B cell (primary cell): ENCODE measurements around the gene EML6. TPM values are rescaled to one million over a fixed set of nuclear protein-coding genes. Genes with fewer than 3 reads are reported as not detected.

ENCODE experiments used
- ATAC-seq: fragments of 200-7000 bp; cut with Tn5 transposase; one replicate; pipeline ENCODE4 v1.10.0; 2021; ENCODE audit warnings: low read depth, mild to moderate bottlenecking, moderate number of reproducible peaks, moderate library complexity
- CTCF ChIA-PET: fragments of 350-600 bp; sonication (Branson Sonifier 250); formaldehyde crosslinking; loops from one replicate; lab custom pipeline; 2021; ENCODE audit warnings: antibody characterized with exemption, inconsistent platforms; lab: Charles Lee
- POLR2A ChIA-PET: fragments of 350-600 bp; sonication (Branson Sonifier 250); formaldehyde crosslinking; loops from one replicate; lab custom pipeline; 2021; ENCODE audit warnings: antibody characterized with exemption; lab: Charles Lee
- DNase-seq: peaks from one replicate; pipeline ENCODE4 v3.0.0; 2013
- H2AFZ ChIP-seq: 2 replicates; pipeline ENCODE4 v1.6.1; 2012; ENCODE audit warnings: mild to moderate bottlenecking, low read depth, low read length; ENCODE audit not compliant: insufficient read depth, poor library complexity, severe bottlenecking
- H3K27ac ChIP-seq, 2 donors: 1 replicate in 1 of 2; 2 replicates in 1 of 2; pipeline ENCODE4 v1.5.1; 2012 to 2013; ENCODE audit warnings: low read length in 2 of 2, mild to moderate bottlenecking in 2 of 2, moderate library complexity in 1 of 2
- H3K27me3 ChIP-seq, 4 experiments: fragments of 200-600 bp in 1 of 4; sonication (generic) in 1 of 4; replicated peaks in 1 of 4; 1 replicate in 2 of 4; 2 replicates in 2 of 4; pipeline versions ENCODE4 v1.6.1 to v1.7.0; 2013 to 2016; ENCODE audit warnings: low read length in 3 of 4, mild to moderate bottlenecking in 2 of 4, mixed read lengths in 1 of 4, moderate library complexity in 1 of 4; ENCODE audit not compliant: insufficient read depth in 4 of 4, control insufficient read depth in 3 of 4; ENCODE audit errors: control extremely low read depth in 1 of 4
- H3K36me3 ChIP-seq, 2 experiments: replicated peaks in 1 of 2; 1 replicate in 1 of 2; 2 replicates in 1 of 2; pipeline versions ENCODE4 v1.6.1 to v1.7.1; 2013; ENCODE audit warnings: low read length in 1 of 2; ENCODE audit not compliant: insufficient read depth in 2 of 2, control insufficient read depth in 1 of 2; ENCODE audit errors: control extremely low read depth in 1 of 2, extremely low read depth in 1 of 2
- H3K4me1 ChIP-seq, 2 donors: fragments of 200-600 bp in 1 of 2; sonication (generic) in 1 of 2; 1 replicate in 1 of 2; 2 replicates in 1 of 2; pipeline versions ENCODE4 v1.5.1 to v1.6.1; 2013 to 2017; ENCODE audit warnings: low read length in 2 of 2; ENCODE audit not compliant: control insufficient read depth in 2 of 2, insufficient read depth in 2 of 2
- H3K4me2 ChIP-seq: replicated peaks from 2 replicates; pipeline ENCODE3; 2012; ENCODE audit warnings: mild to moderate bottlenecking, low read depth, low read length; ENCODE audit not compliant: poor library complexity, severe bottlenecking
- H3K4me3 ChIP-seq, 5 experiments: fragments of 200-600 bp in 1 of 5; sonication (generic) in 1 of 5; 1 replicate in 3 of 5; 2 replicates in 2 of 5; pipeline versions ENCODE4 v1.5.1 to v1.7.0; 2011 to 2016; ENCODE audit warnings: low read length in 4 of 5, mild to moderate bottlenecking in 4 of 5, low read depth in 2 of 5, control low read depth in 1 of 5, moderate library complexity in 1 of 5; ENCODE audit not compliant: insufficient read depth in 1 of 5; ENCODE audit errors: control extremely low read depth in 1 of 5, extremely low read depth in 1 of 5
- H3K79me2 ChIP-seq: fragments of 200-600 bp; sonication (generic); one replicate; pipeline ENCODE4 v1.6.0; 2016; ENCODE audit warnings: low read length; ENCODE audit not compliant: control insufficient read depth, insufficient read depth
- H3K9ac ChIP-seq: fragments of 200-600 bp; sonication (generic); 2 replicates; pipeline ENCODE4 v1.6.1; 2017; ENCODE audit warnings: mild to moderate bottlenecking, low read length, moderate library complexity
- H3K9me3 ChIP-seq, 3 donors: one replicate each; pipeline versions ENCODE4 v1.6.1 to v1.7.1; 2013; ENCODE audit warnings: low read length in 2 of 3; ENCODE audit not compliant: control insufficient read depth in 2 of 3, insufficient read depth in 1 of 3; ENCODE audit errors: control extremely low read depth in 1 of 3
- H4K20me1 ChIP-seq: 2 replicates; pipeline ENCODE4 v1.6.0; 2012; ENCODE audit warnings: mild to moderate bottlenecking, low read length; ENCODE audit not compliant: insufficient read depth, control insufficient read depth, poor library complexity, severe bottlenecking
- H3K27ac Mint-ChIP-seq: one replicate; pipeline ENCODE4 v1.8.0; 2021; ENCODE audit warnings: mixed read lengths
- H3K27me3 Mint-ChIP-seq: one replicate; pipeline ENCODE4 v1.8.0; 2021; ENCODE audit warnings: mixed read lengths
- H3K4me1 Mint-ChIP-seq: one replicate; pipeline ENCODE4 v1.8.0; 2021; ENCODE audit warnings: mixed read lengths
- H3K4me3 Mint-ChIP-seq: one replicate; pipeline ENCODE4 v1.8.0; 2021; ENCODE audit warnings: mixed read lengths
- H3K9me3 Mint-ChIP-seq: one replicate; pipeline ENCODE4 v1.8.0; 2022; ENCODE audit warnings: mixed read lengths; ENCODE audit not compliant: insufficient read depth
- EZH2 ChIP-seq: IDR thresholded peaks from 2 replicates; pipeline ENCODE4 v1.6.1; 2012; ENCODE audit warnings: borderline replicate concordance, low read depth, mild to moderate bottlenecking, moderate library complexity, low read length; ENCODE audit not compliant: insufficient read depth, poor library complexity, severe bottlenecking
- WGBS: methylation state at CpG from one replicate; pipeline ENCODE4 v1.1.5; 2013; ENCODE audit warnings: missing lambda C conversion rate; ENCODE audit not compliant: insufficient coverage; 5-methylcytosine and 5-hydroxymethylcytosine counted together
- intact Hi-C: fragments of 100-400 bp; cut with micrococcal nuclease; formaldehyde crosslinking; loops from one replicate; pipeline ENCODE4 v1.10.0; 2022
- polyA plus RNA-seq: library from polyadenylated mRNA; depleted of rRNA; stranded (reverse); fragments of >200 nt; gene quantifications from 2 replicates; pipeline ENCODE4 v1.2.3, GENCODE V29; 2012
- total RNA-seq, 2 donors: library from RNA; stranded (reverse); fragments of 120-200 nt in 1 of 2; gene quantifications; 1 replicate in 1 of 2; 2 replicates in 1 of 2; pipeline versions ENCODE4 v1.2.3 to v1.2.4, GENCODE V29; 2013 to 2022
- TF ChIP-seq, protein P1 (sequence below): fragments of 200-600 bp; IDR thresholded peaks from one replicate; pipeline ENCODE4 v1.8.0; 2022; ENCODE audit warnings: antibody characterized with exemption, mild to moderate bottlenecking

Gene EML6
- total and polyA plus RNA-seq, 2 donors (not counting 1 experiment from before 2014, with no cell fraction given) = 42.5 to 53.7 TPM

DNA sequence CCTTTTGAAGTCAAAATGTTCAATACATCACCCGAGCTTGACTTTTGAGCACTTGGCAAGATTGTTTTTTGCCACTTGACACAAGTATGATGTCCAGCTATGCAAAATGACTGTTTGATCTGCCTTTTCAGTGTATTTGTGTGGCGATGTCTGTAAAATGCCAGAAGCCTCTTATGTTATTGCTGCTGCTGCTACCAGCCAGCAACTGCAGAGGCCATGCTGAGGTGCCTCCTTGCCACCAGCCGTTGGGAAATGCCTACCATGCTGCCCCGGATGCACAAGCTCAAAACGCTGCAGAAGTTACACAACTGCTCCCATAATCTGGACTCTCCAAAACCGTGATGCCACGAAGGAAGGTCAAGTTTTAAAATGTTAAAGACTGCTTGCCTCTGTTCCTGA lies 246.5 kb downstream of the EML6 start:
- Mint-ChIP-seq H3K27ac (no peak overlapping the region), H3K4me3 (no peak overlapping the region), H3K4me1 (peaks cover 15% of the 10 kb centered on the region), H3K9me3 (no peaks in the 10 kb centered on the region), H3K27me3 (no peaks in the 10 kb centered on the region)
- 96% methylated on average over 7 of the region's 7 CpGs for WGBS
- no peak overlapping the region for H2AFZ ChIP-seq
- ChIA-PET POLR2A (no interaction called here), CTCF (no interaction called here)
- H3K79me2 ChIP-seq = no peaks in the 10 kb centered on the region
- intact Hi-C loops = loop anchor here (5.0 kb wide), 1 partner anchor 197 kb away; no protein-coding TSS in a partner anchor
- H3K9me3 ChIP-seq = peaks cover 0 to 6% (median 0%) of the 10 kb centered on the region in 3 donors
- H3K4me3 ChIP-seq = no peak overlapping the region
- H3K4me2 ChIP-seq = no peak overlapping the region
- H3K9ac ChIP-seq = no peak overlapping the region
- no peaks in the 10 kb centered on the region for H3K27me3 ChIP-seq
- no peak overlapping the region for H3K27ac ChIP-seq
- DNase-seq = no peak
- H3K4me1 ChIP-seq = peaks cover 0 to 5% of the 10 kb centered on the region in 2 donors
- ATAC-seq = no peak
- no peaks in the 10 kb centered on the region for H4K20me1 ChIP-seq
- TF ChIP-seq, protein P1, sequence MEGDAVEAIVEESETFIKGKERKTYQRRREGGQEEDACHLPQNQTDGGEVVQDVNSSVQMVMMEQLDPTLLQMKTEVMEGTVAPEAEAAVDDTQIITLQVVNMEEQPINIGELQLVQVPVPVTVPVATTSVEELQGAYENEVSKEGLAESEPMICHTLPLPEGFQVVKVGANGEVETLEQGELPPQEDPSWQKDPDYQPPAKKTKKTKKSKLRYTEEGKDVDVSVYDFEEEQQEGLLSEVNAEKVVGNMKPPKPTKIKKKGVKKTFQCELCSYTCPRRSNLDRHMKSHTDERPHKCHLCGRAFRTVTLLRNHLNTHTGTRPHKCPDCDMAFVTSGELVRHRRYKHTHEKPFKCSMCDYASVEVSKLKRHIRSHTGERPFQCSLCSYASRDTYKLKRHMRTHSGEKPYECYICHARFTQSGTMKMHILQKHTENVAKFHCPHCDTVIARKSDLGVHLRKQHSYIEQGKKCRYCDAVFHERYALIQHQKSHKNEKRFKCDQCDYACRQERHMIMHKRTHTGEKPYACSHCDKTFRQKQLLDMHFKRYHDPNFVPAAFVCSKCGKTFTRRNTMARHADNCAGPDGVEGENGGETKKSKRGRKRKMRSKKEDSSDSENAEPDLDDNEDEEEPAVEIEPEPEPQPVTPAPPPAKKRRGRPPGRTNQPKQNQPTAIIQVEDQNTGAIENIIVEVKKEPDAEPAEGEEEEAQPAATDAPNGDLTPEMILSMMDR = no peak
- TF ChIP-seq EZH2 = no peak
- H3K36me3 ChIP-seq = peaks cover 0 to 39% of the 10 kb centered on the region in 2 experiments

DNA sequence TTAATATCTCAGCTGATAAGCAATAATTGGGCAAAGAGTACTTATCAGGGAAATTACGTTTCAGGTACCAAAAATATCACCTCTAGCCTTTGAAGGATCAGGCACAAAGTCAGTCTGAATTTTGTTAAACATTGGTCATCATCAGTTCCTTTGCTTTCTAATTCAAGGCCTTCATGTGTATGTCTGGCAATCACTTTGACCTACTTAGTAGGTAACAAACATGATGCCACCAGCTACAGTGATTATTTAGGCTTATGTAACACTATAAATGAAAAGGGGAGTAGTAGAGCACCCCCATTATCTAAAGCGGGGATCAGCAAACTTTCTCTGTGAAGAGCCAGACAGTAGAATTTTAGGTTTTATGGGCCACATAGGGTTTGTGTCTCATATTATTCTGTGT lies 251.7 kb downstream of the EML6 start:
- ATAC-seq (no peak), DNase-seq (no peak)
- no peaks in the 10 kb centered on the region for H3K27me3 ChIP-seq
- TF ChIP-seq, protein P1 = no peak
- no peak for TF ChIP-seq EZH2
- H2AFZ ChIP-seq = no peak overlapping the region
- Mint-ChIP-seq H3K9me3 (no peaks in the 10 kb centered on the region), H3K4me1 (peaks cover 24% of the 10 kb centered on the region), H3K27ac (no peak overlapping the region), H3K4me3 (no peak overlapping the region), H3K27me3 (no peaks in the 10 kb centered on the region)
- peaks cover 5% of the 10 kb centered on the region for H3K79me2 ChIP-seq
- H3K4me2 ChIP-seq = no peak overlapping the region
- intact Hi-C loops = no loop called here
- no peak overlapping the region for H3K9ac ChIP-seq
- no peak overlapping the region for H3K4me3 ChIP-seq
- ChIA-PET CTCF (interaction anchor here (2.0 kb wide), 1 partner anchor 192 kb away, joined by 4 read pairs; no protein-coding TSS in a partner anchor), POLR2A (no interaction called here)
- peaks cover 5% of the 10 kb centered on the region for H4K20me1 ChIP-seq
- WGBS = no CpG with 5 or more reads among the region's 2 CpGs
- no peaks in the 10 kb centered on the region for H3K9me3 ChIP-seq
- peaks cover 0 to 18% of the 10 kb centered on the region in 2 experiments for H3K36me3 ChIP-seq
- H3K27ac ChIP-seq = no peak overlapping the region
- H3K4me1 ChIP-seq = peaks cover 0 to 6% of the 10 kb centered on the region in 2 donors
